A549 (cell line): ENCODE results near the gene SORCS3. TPM values are rescaled to one million over a fixed set of nuclear protein-coding genes. Genes with fewer than 3 reads are reported as not detected.

Experiments used
- ATAC-seq, 2 experiments: fragments of 200-7000 bp in 1 of 2; fragments of >200 bp in 1 of 2; cut with Nextera tagmentation in 1 of 2; cut with Tn5 transposase in 1 of 2; 3 replicates each; pipeline versions ENCODE4 v1.8.0 to v1.9.1; 2018 to 2020; ENCODE audit warnings: mild to moderate bottlenecking in 1 of 2, moderate library complexity in 1 of 2
- CTCF ChIA-PET: fragments of 300-600 bp; sonication (Branson Sonifier 250); formaldehyde crosslinking; extraction: SDS; loops from one replicate; lab custom pipeline; 2021; ENCODE audit warnings: antibody characterized with exemption, inconsistent platforms; lab: Yijun Ruan, JAX
- POLR2A ChIA-PET: fragments of 350-600 bp; formaldehyde crosslinking; extraction: SDS; loops from one replicate; lab custom pipeline; 2021; ENCODE audit warnings: antibody characterized with exemption, inconsistent platforms; lab: Yijun Ruan, JAX
- DNase-seq, 2 experiments: peaks; one replicate each; pipeline versions ENCODE4 v3.0.0 to v3.0.0-alpha.2; 2011 to 2016; ENCODE audit warnings: low read depth in 1 of 2, low spot score in 1 of 2
- FAIRE-seq: peaks from 2 replicates; lab custom pipeline; 2011; peaks lifted over from hg19 to GRCh38; lab: Jason Lieb, UNC
- H3K27ac ChIP-seq, 2 experiments: fragments of >200 bp; sonication (Bioruptor Twin); formaldehyde crosslinking; 3 replicates each; pipeline ENCODE4 v1.5.1; 2016 to 2017
- H3K4me1 ChIP-seq: fragments of >200 bp; sonication (Bioruptor Twin); formaldehyde crosslinking; 3 replicates; pipeline ENCODE4 v1.6.1; 2016
- H3K4me2 ChIP-seq: fragments of >200 bp; sonication (Bioruptor Twin); formaldehyde crosslinking; 3 replicates; pipeline ENCODE4 v1.6.1; 2016
- H3K4me3 ChIP-seq: fragments of >200 bp; sonication (Bioruptor Twin); formaldehyde crosslinking; 3 replicates; pipeline ENCODE4 v1.5.1; 2016
- H3K9me3 ChIP-seq: fragments of >200 bp; sonication (Bioruptor Twin); formaldehyde crosslinking; 3 replicates; pipeline ENCODE4 v1.6.1; 2016
- ATOH8 ChIP-seq: fragments of 250-450 bp; sonication (Bioruptor Pico); IDR thresholded peaks from 2 replicates; pipeline ENCODE4 v1.5.0; 2020; ENCODE audit warnings: low read depth, mild to moderate bottlenecking, moderate library complexity
- BHLHE40 ChIP-seq: IDR thresholded peaks from 2 replicates; pipeline ENCODE4 v1.6.1; 2012; ENCODE audit warnings: low read depth, low read length, inconsistent platforms
- CBX8 ChIP-seq: fragments of 200-600 bp; sonication (generic); IDR thresholded peaks from 2 replicates; pipeline ENCODE4 v1.6.1; 2016
- EHMT2 ChIP-seq: fragments of 200-600 bp; sonication (generic); IDR thresholded peaks from 2 replicates; pipeline ENCODE4 v1.6.1; 2016; ENCODE audit warnings: antibody characterized with exemption, low read depth, mild to moderate bottlenecking, moderate library complexity
- ELK1 ChIP-seq: fragments of 150-350 bp; IDR thresholded peaks from 2 replicates; pipeline ENCODE4 v1.6.1; 2014; ENCODE audit warnings: low read depth, mild to moderate bottlenecking, low read length
- FOSL2 ChIP-seq, 2 experiments: fragments of 450-650 bp in 1 of 2; fragments of >200 bp in 1 of 2; sonication (Bioruptor Twin) in 1 of 2; formaldehyde crosslinking; IDR thresholded peaks; 2 replicates each; pipeline versions ENCODE4 v1.5.0 to v1.6.1; 2016 to 2020; ENCODE audit warnings: mild to moderate bottlenecking in 1 of 2, moderate library complexity in 1 of 2
- FOXS1 ChIP-seq: fragments of 250-450 bp; sonication (Bioruptor Pico); IDR thresholded peaks from 2 replicates; pipeline ENCODE4 v1.5.0; 2020; ENCODE audit warnings: mild to moderate bottlenecking, moderate library complexity
- GATA3 ChIP-seq: IDR thresholded peaks from 2 replicates; pipeline ENCODE4 v1.6.1; 2012; ENCODE audit warnings: borderline replicate concordance
- HES2 ChIP-seq: fragments of >200 bp; sonication (Bioruptor Twin); formaldehyde crosslinking; IDR thresholded peaks from 2 replicates; pipeline ENCODE4 v1.6.1; 2016
- HEYL ChIP-seq: fragments of 250-450 bp; sonication (Bioruptor Pico); IDR thresholded peaks from 2 replicates; pipeline ENCODE4 v1.8.0; 2021; ENCODE audit warnings: mild to moderate bottlenecking, moderate library complexity
- HMGXB4 ChIP-seq: fragments of 250-450 bp; sonication (Bioruptor Pico); IDR thresholded peaks from 2 replicates; pipeline ENCODE4 v1.5.0; 2021; ENCODE audit warnings: mild to moderate bottlenecking, moderate library complexity, borderline replicate concordance
- HOXA7 ChIP-seq: fragments of 250-450 bp; sonication (Bioruptor Pico); IDR thresholded peaks from 2 replicates; pipeline ENCODE4 v1.5.0; 2020; ENCODE audit warnings: mild to moderate bottlenecking, moderate library complexity
- JUN ChIP-seq, 2 experiments: fragments of >200 bp; sonication (Bioruptor Twin); formaldehyde crosslinking; IDR thresholded peaks; 2 replicates in 1 of 2; 3 replicates in 1 of 2; pipeline ENCODE4 v1.6.1; 2016 to 2017
- KDM1A ChIP-seq: fragments of 200-600 bp; sonication (generic); IDR thresholded peaks from 2 replicates; pipeline ENCODE4 v1.6.1; 2016; ENCODE audit warnings: low read depth, mild to moderate bottlenecking
- KDM5A ChIP-seq: fragments of 200-600 bp; sonication (generic); IDR thresholded peaks from 2 replicates; pipeline ENCODE4 v1.6.1; 2016; ENCODE audit warnings: antibody characterized with exemption, mild to moderate bottlenecking
- MYC ChIP-seq: IDR thresholded peaks from 2 replicates; pipeline ENCODE4 v1.6.1; 2012; ENCODE audit warnings: mild to moderate bottlenecking, inconsistent platforms, low read length, improper control_type of control experiment, borderline replicate concordance
- NPAS2 ChIP-seq: fragments of 250-450 bp; sonication (Bioruptor Pico); IDR thresholded peaks from 2 replicates; pipeline ENCODE4 v1.8.0; 2022; ENCODE audit warnings: mild to moderate bottlenecking, moderate library complexity, borderline replicate concordance
- POLR2A ChIP-seq: IDR thresholded peaks from 2 replicates; pipeline ENCODE4 v1.6.1; 2012; ENCODE audit warnings: mild to moderate bottlenecking, low read length
- RCOR1 ChIP-seq: fragments of 150-350 bp; IDR thresholded peaks from 2 replicates; pipeline ENCODE4 v1.6.1; 2014; ENCODE audit warnings: antibody characterized with exemption, low read length, low read depth
- RNF2 ChIP-seq: fragments of 200-600 bp; sonication (generic); IDR thresholded peaks from 2 replicates; pipeline ENCODE4 v1.6.1; 2016; ENCODE audit warnings: low read depth, mild to moderate bottlenecking, antibody characterized with exemption, moderate library complexity, borderline replicate concordance
- SMC3 ChIP-seq: fragments of >200 bp; sonication (Bioruptor Twin); formaldehyde crosslinking; IDR thresholded peaks from 3 replicates; pipeline ENCODE4 v1.6.1; 2018; ENCODE audit warnings: inconsistent platforms
- ZC3H11A ChIP-seq: fragments of 450-650 bp; IDR thresholded peaks from 2 replicates; pipeline ENCODE4 v1.6.1; 2014; ENCODE audit warnings: antibody characterized with exemption, mild to moderate bottlenecking
- ZNF302 ChIP-seq: fragments of 250-450 bp; sonication (Bioruptor Pico); IDR thresholded peaks from 2 replicates; pipeline ENCODE4 v1.9.0; 2021; ENCODE audit warnings: inconsistent platforms, mild to moderate bottlenecking, moderate library complexity
- ZSCAN20 ChIP-seq: fragments of 250-450 bp; sonication (Bioruptor Pico); IDR thresholded peaks from 2 replicates; pipeline ENCODE4 v1.8.0; 2022; ENCODE audit warnings: mild to moderate bottlenecking, moderate library complexity
- WGBS: methylation state at CpG from one replicate; pipeline ENCODE4 v1.1.6; 2017; ENCODE audit errors: missing lambda C conversion rate; 5-methylcytosine and 5-hydroxymethylcytosine counted together
- polyA plus RNA-seq, 4 experiments: library from polyadenylated mRNA; depleted of rRNA in 3 of 4; stranded (reverse); fragments of >200 nt; fragmentation: RNase III in 1 of 4; extraction: RNeasy Plus Mini Kit Qiagen cat#74134 plus additional on column Dnase treatment in 1 of 4; gene quantifications; 2 replicates in 3 of 4; 3 replicates in 1 of 4; pipeline ENCODE4 v1.2.3, GENCODE V29; 2011 to 2017

The SORCS3 gene
- polyA plus RNA-seq, 2 of the 4 experiments (the other 2 are of a cell fraction): not detected

- ATAC-seq: no peak
- Histone ChIP-seq H3K4me2 (no peak overlapping the region), H3K9me3 (no peaks in the 10 kb centered on the region), H3K4me1 (no peaks in the 10 kb centered on the region), H3K27ac (no peak overlapping the region), H3K4me3 (no peak overlapping the region)
- no peak for FAIRE-seq
- TF ChIP-seq KDM5A: no peak
- TF ChIP-seq SMC3: no peak
- no peak for TF ChIP-seq ELK1
- no peak for TF ChIP-seq FOXS1 (CRISPR knock-in tag)
- no peak for TF ChIP-seq ATOH8 (CRISPR knock-in tag)
- no peak for TF ChIP-seq BHLHE40
- 0% methylated on average over 1 of the region's 1 CpG for WGBS
- DNase-seq: no peak
- ChIA-PET POLR2A (no interaction called here), CTCF (interaction anchor here (0.6 to 1.4 kb wide), 2 partner anchors 9 to 374 kb away, joined by 3 read pairs; no protein-coding TSS in a partner anchor)
Observed at GRCh38 chr10:104780946-104781595, 140.0 kb downstream of the SORCS3 start.

GRCh38 chr10:104784452-104784851 is 143.4 kb downstream of the SORCS3 start:
- WGBS: 0% methylated on average over 2 of the region's 2 CpGs
- H3K27ac ChIP-seq: no peak overlapping the region
- no peak for ATAC-seq
- no peak for DNase-seq
- TF ChIP-seq CBX8: no peak
- no peak for TF ChIP-seq POLR2A
- no peak for TF ChIP-seq ZC3H11A
- no peaks in the 10 kb centered on the region for H3K4me1 ChIP-seq
- no peaks in the 10 kb centered on the region for H3K9me3 ChIP-seq
- ChIA-PET POLR2A (no interaction called here), CTCF (no interaction called here)
- FAIRE-seq: no peak
- H3K4me3 ChIP-seq: no peak overlapping the region
- no peak overlapping the region for H3K4me2 ChIP-seq

GRCh38 chr10:104791471-104791870 is 150.4 kb downstream of the SORCS3 start:
- no peak overlapping the region for H3K27ac ChIP-seq

GRCh38 chr10:104795411-104795810 is 154.3 kb downstream of the SORCS3 start:
- whole genome bisulfite sequencing: 0% methylated on average over 3 of the region's 3 CpGs
- ChIA-PET POLR2A (no interaction called here), CTCF (no interaction called here)
- Histone ChIP-seq H3K4me2 (no peak overlapping the region), H3K4me1 (no peaks in the 10 kb centered on the region), H3K9me3 (no peaks in the 10 kb centered on the region), H3K4me3 (no peak overlapping the region)
- DNase-seq (no peak), ATAC-seq (no peak)
- TF ChIP-seq MYC: no peak
- TF ChIP-seq CBX8: no peak
- TF ChIP-seq HES2: no peak
- TF ChIP-seq FOSL2 (IDR thresholded peaks at IDR 0.05): no peak
- no peak for TF ChIP-seq FOSL2 (CRISPR knock-in tag; IDR thresholded peaks at IDR 0.05)
- TF ChIP-seq KDM5A: no peak
- TF ChIP-seq JUN (IDR thresholded peaks at IDR 0.05): no peak
- TF ChIP-seq HOXA7: no peak
- no peak for TF ChIP-seq HEYL
- no peak for TF ChIP-seq FOXS1 (CRISPR knock-in tag)
- no peak for TF ChIP-seq HMGXB4 (CRISPR knock-in tag)
- TF ChIP-seq GATA3: no peak
- no peak for TF ChIP-seq ZSCAN20 (CRISPR knock-in tag)
- no peak for TF ChIP-seq NPAS2 (CRISPR knock-in tag)
- TF ChIP-seq RCOR1: no peak
- no peak for TF ChIP-seq KDM1A
- no peak for TF ChIP-seq EHMT2
- no peak for TF ChIP-seq ZNF302 (CRISPR knock-in tag)
- TF ChIP-seq, all 56 proteins: peak for 0
- no peak overlapping the region for H3K27ac ChIP-seq
- no peak for FAIRE-seq

More at GRCh38 chr10:104791471-104791870, 150.4 kb downstream of the SORCS3 start:
- ATAC-seq (no peak), FAIRE-seq (no peak), DNase-seq (no peak)
- TF ChIP-seq ZC3H11A (no peak), NPAS2 (CRISPR knock-in tag) (no peak), EHMT2 (no peak), HOXA7 (no peak), RNF2 (no peak)
- CTCF ChIA-PET: no interaction called here
- POLR2A ChIA-PET: no interaction called here
- no peaks in the 10 kb centered on the region for H3K4me1 ChIP-seq
- H3K9me3 ChIP-seq: no peaks in the 10 kb centered on the region
- H3K4me3 ChIP-seq: no peak overlapping the region
- no peak overlapping the region for H3K4me2 ChIP-seq
- 3% methylated on average over 2 of the region's 2 CpGs for WGBS
